Renal cortex interstitium (tissue), 11 donors: ENCODE data around the gene PDE8A. TPM values are rescaled to one million over a fixed set of nuclear protein-coding genes. Genes with fewer than 3 reads are reported as not detected.

Source experiments
- DNase-seq, 11 donors: peaks; one replicate each; pipeline ENCODE4 v3.0.0-alpha.2; 2013; ENCODE audit warnings: low read depth in 9 of 11, low spot score in 4 of 11; ENCODE audit errors: extremely low read depth in 1 of 11
- polyA plus RNA-seq, 3 donors: library from polyadenylated mRNA; unstranded; fragments of 120-200 nt; gene quantifications; one replicate each; pipeline ENCODE4 v1.2.1, GENCODE V29; 2013; ENCODE audit not compliant: insufficient read length in 3 of 3

Gene PDE8A
- polyA plus RNA-seq, 3 donors, result 39.1 to 82.9 (median 48.5) TPM

GRCh38 chr15:84953726-84954125 is 27.9 kb upstream of the PDE8A start:
- no peak for DNase-seq

- DNase-seq, result peak in 5 of 11 donors; percentile 52 to 61 (median 56)
These were observed 26.4 kb upstream of the PDE8A start for GRCh38 chr15:84955089-84955848.

GRCh38 chr15:84956199-84956598 is 25.5 kb upstream of the PDE8A start:
- no peak for DNase-seq

GRCh38 chr15:84960391-84961113 is 21.1 kb upstream of the PDE8A start:
- DNase-seq, result no peak

- no peak for DNase-seq
These were observed 20.6 kb upstream of the PDE8A start for GRCh38 chr15:84961114-84961452.

- DNase-seq, result no peak
These were observed 19.9 kb upstream of the PDE8A start for GRCh38 chr15:84961707-84962106.

GRCh38 chr15:84962955-84963354 is 18.7 kb upstream of the PDE8A start:
- DNase-seq, result no peak

- DNase-seq, result no peak
These were observed 14.3 kb upstream of the PDE8A start for GRCh38 chr15:84967380-84967779.

- DNase-seq, result no peak
These were observed 13.4 kb upstream of the PDE8A start for GRCh38 chr15:84968301-84968700.

GRCh38 chr15:84969257-84969656 is 12.4 kb upstream of the PDE8A start:
- DNase-seq, result no peak

- DNase-seq, result no peak
These were observed 10.8 kb upstream of the PDE8A start for GRCh38 chr15:84970843-84971242.

GRCh38 chr15:84973492-84974460 is 7.9 kb upstream of the PDE8A start:
- DNase-seq, result no peak

GRCh38 chr15:84975871-84976351 is 5.7 kb upstream of the PDE8A start:
- DNase-seq, result no peak

- no peak for DNase-seq
These were observed 4.8 kb upstream of the PDE8A start for GRCh38 chr15:84976746-84977345.

- DNase-seq, result no peak
These were observed 2.0 kb upstream of the PDE8A start for GRCh38 chr15:84979651-84980050.

- peak in 10 of 11 donors; percentile 65 to 82 (median 79) for DNase-seq
These were observed 1.2 kb upstream of the PDE8A start for GRCh38 chr15:84980196-84981053.

GRCh38 chr15:84981054-84981710 is 474 bp upstream of the PDE8A start:
- DNase-seq, result peak; percentile 86 to 95 (median 93)
